ENCODE measurements around the gene PALLD.

PALLD gene

DNA sequence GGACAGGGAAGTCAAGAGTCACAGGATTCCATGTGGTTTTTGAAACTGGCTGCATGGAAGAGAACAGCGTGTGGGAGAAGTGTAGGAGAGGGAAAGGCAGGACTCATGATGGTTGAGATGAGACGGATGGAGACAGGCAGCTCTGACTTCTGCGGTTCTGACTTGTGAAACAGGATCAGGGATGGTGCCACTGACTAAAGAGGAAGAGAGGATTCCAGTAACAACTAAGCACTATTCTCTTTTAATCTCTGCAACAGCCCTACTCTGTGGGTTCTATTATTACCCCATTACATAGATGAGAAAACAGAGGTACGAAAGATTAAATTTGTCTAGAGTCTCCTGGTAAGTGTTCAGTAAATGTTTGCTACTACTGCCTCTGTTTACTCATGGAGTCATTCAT lies 356.9 kb downstream of the PALLD start:
- Histone ChIP-seq H3K4me1 (ENCODE audit: low read length) (peaks cover 39% of the 10 kb centered on the region), H3K27me3 (replicated peaks; ENCODE audit: insufficient read depth, low read length) (no peaks in the 10 kb centered on the region), H3F3A (ENCODE audit: insufficient read depth, low read length) (peaks cover 11% of the 10 kb centered on the region), H3K4me2 (ENCODE audit: low read depth, low read length) (peak overlapping the region; percentile 42), H3K4me3 (ENCODE audit: low read length) (peak overlapping the region; percentile 20; the same call in 1 of the 2 replicates), H3K9me3 (replicated peaks; ENCODE audit: insufficient read depth, low read length) (no peaks in the 10 kb centered on the region), H3K36me3 (replicated peaks; ENCODE audit: insufficient read depth, low read length) (no peaks in the 10 kb centered on the region), H3K79me2 (ENCODE audit: low read length) (no peaks in the 10 kb centered on the region), H2AFZ (ENCODE audit: low read length) (no peak overlapping the region), H4K20me1 (ENCODE audit: insufficient read depth, low read length) (no peaks in the 10 kb centered on the region), H3K27ac (ENCODE audit: low read length) (peak overlapping the region; percentile 78), H3K9ac (ENCODE audit: low read length) (peak overlapping the region; percentile 17; the same call in 1 of the 2 replicates), H3K9me2 (replicated peaks; ENCODE audit: insufficient read depth, low read length) (no peaks in the 10 kb centered on the region)
- DNase-seq = no peak
- no peak for TF ChIP-seq EZH2 (optimal IDR thresholded peaks at IDR 0.05; ENCODE audit: low read depth, low read length)

DNA sequence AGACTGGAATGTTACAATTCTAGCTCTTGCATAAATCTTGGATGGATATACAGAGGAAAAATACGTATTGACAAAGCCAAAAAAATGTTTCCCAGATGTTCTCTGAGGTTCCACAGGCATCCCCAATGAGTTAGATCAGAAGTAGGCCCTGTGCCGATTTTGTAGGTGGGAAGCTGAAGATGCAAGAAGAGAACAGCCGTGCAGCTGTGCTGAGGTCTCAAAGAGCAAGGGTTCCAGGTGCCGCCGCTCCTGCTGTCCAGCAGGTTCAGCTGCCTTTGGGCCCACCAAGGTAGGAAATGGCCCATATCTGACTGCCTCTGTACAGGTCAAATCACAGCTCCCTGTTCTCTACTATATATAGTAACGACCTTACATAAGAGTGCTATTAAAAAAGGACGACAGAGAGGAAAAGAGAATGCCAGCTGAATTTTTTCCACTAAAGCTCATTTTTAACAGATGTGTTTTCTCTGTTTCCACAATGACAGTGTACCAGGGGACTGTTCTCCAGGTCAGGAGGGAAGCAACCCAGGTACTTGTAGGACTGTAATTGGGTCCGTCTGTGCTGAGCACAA lies 357.6 kb downstream of the PALLD start:
- no peaks in the 10 kb centered on the region for H4K20me1 ChIP-seq (ENCODE audit: insufficient read depth, low read length)
- no peak overlapping the region for H3K4me2 ChIP-seq (ENCODE audit: low read depth, low read length)
- H3K9me2 ChIP-seq (replicated peaks; ENCODE audit: insufficient read depth, low read length) = no peaks in the 10 kb centered on the region
- H2AFZ ChIP-seq (ENCODE audit: low read length) = no peak overlapping the region
- H3K9me3 ChIP-seq (replicated peaks; ENCODE audit: insufficient read depth, low read length) = no peaks in the 10 kb centered on the region
- no peak overlapping the region for H3K9ac ChIP-seq (ENCODE audit: low read length)
- H3K27ac ChIP-seq (ENCODE audit: low read length) = peak overlapping the region; percentile 78; the same call in 1 of the 2 replicates
- H3K79me2 ChIP-seq (ENCODE audit: low read length) = no peaks in the 10 kb centered on the region
- TF ChIP-seq, protein P1, sequence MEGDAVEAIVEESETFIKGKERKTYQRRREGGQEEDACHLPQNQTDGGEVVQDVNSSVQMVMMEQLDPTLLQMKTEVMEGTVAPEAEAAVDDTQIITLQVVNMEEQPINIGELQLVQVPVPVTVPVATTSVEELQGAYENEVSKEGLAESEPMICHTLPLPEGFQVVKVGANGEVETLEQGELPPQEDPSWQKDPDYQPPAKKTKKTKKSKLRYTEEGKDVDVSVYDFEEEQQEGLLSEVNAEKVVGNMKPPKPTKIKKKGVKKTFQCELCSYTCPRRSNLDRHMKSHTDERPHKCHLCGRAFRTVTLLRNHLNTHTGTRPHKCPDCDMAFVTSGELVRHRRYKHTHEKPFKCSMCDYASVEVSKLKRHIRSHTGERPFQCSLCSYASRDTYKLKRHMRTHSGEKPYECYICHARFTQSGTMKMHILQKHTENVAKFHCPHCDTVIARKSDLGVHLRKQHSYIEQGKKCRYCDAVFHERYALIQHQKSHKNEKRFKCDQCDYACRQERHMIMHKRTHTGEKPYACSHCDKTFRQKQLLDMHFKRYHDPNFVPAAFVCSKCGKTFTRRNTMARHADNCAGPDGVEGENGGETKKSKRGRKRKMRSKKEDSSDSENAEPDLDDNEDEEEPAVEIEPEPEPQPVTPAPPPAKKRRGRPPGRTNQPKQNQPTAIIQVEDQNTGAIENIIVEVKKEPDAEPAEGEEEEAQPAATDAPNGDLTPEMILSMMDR (IDR thresholded peaks at IDR 0.05; ENCODE audit: low read length) = no peak
- TF ChIP-seq EZH2phosphoT487 (IDR thresholded peaks at IDR 0.05; ENCODE audit: low read length) (no peak), EZH2 (optimal IDR thresholded peaks at IDR 0.05; ENCODE audit: low read depth, low read length) (no peak)
- peaks cover 11% of the 10 kb centered on the region for H3F3A ChIP-seq (ENCODE audit: insufficient read depth, low read length)
- H3K4me3 ChIP-seq (ENCODE audit: low read length) = no peak overlapping the region
- H3K36me3 ChIP-seq (replicated peaks; ENCODE audit: insufficient read depth, low read length) = no peaks in the 10 kb centered on the region
- DNase-seq = no peak
- peaks cover 39% of the 10 kb centered on the region for H3K4me1 ChIP-seq (ENCODE audit: low read length)
- no peaks in the 10 kb centered on the region for H3K27me3 ChIP-seq (replicated peaks; ENCODE audit: insufficient read depth, low read length)

DNA sequence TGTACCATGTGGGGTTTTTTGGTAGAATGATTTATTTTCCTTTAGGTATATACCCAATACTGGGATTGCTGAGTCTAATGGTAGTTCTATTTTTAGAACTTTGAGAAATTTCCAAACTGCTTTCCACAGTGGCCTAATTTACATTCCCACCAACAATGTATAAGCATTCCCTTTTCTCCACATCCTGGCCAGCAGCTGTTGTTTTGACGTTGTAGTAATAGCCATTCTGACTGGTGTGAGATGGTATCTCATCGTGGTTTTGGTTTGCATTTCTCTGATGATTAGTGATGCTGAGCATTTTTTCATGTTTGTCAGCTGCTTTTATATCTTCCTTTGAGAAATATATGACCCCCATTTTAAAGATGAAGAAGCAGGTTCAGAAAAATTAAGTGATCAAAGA lies 359.5 kb downstream of the PALLD start:
- Histone ChIP-seq H3K4me1 (ENCODE audit: low read length) (peaks cover 39% of the 10 kb centered on the region), H3K9ac (ENCODE audit: low read length) (no peak overlapping the region), H3K79me2 (ENCODE audit: low read length) (no peaks in the 10 kb centered on the region), H3K27ac (ENCODE audit: low read length) (no peak overlapping the region), H3K4me2 (ENCODE audit: low read depth, low read length) (no peak overlapping the region), H2AFZ (ENCODE audit: low read length) (no peak overlapping the region), H3K36me3 (replicated peaks; ENCODE audit: insufficient read depth, low read length) (no peaks in the 10 kb centered on the region), H3K4me3 (ENCODE audit: low read length) (no peak overlapping the region), H3K27me3 (replicated peaks; ENCODE audit: insufficient read depth, low read length) (no peaks in the 10 kb centered on the region), H3K9me3 (replicated peaks; ENCODE audit: insufficient read depth, low read length) (no peaks in the 10 kb centered on the region), H3F3A (ENCODE audit: insufficient read depth, low read length) (peaks cover 11% of the 10 kb centered on the region), H4K20me1 (ENCODE audit: insufficient read depth, low read length) (no peaks in the 10 kb centered on the region), H3K9me2 (replicated peaks; ENCODE audit: insufficient read depth, low read length) (no peaks in the 10 kb centered on the region)
- TF ChIP-seq EZH2phosphoT487 (IDR thresholded peaks at IDR 0.05; ENCODE audit: low read length) = no peak
- DNase-seq = no peak

DNA sequence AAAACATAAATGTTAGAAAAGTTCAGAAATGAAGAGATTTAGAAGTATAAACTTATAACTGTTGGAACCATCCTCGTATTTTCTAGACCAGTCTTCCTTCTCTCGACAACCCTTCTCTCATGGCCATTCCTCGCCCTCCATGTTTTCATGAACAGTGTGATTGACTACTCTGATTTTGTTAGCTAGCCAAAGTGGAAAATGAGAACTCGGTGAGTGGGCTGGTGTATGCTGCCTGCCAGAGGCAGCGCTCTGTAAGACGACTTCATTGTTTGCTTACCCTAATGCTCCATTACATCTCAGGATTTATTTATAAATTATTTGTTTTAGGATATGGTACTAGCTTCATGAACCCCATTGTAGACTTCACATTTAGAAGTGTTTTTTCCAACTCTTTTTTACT lies 360.2 kb downstream of the PALLD start:
- H4K20me1 ChIP-seq (ENCODE audit: insufficient read depth, low read length) = no peaks in the 10 kb centered on the region
- no peak for DNase-seq
- no peaks in the 10 kb centered on the region for H3K9me3 ChIP-seq (replicated peaks; ENCODE audit: insufficient read depth, low read length)
- no peaks in the 10 kb centered on the region for H3K9me2 ChIP-seq (replicated peaks; ENCODE audit: insufficient read depth, low read length)
- no peak overlapping the region for H3K4me2 ChIP-seq (ENCODE audit: low read depth, low read length)
- peaks cover 11% of the 10 kb centered on the region for H3F3A ChIP-seq (ENCODE audit: insufficient read depth, low read length)
- peaks cover 39% of the 10 kb centered on the region for H3K4me1 ChIP-seq (ENCODE audit: low read length)
- no peak overlapping the region for H2AFZ ChIP-seq (ENCODE audit: low read length)
- no peak overlapping the region for H3K9ac ChIP-seq (ENCODE audit: low read length)
- no peak overlapping the region for H3K27ac ChIP-seq (ENCODE audit: low read length)
- TF ChIP-seq EZH2phosphoT487 (IDR thresholded peaks at IDR 0.05; ENCODE audit: low read length) (no peak), EZH2 (optimal IDR thresholded peaks at IDR 0.05; ENCODE audit: low read depth, low read length) (no peak)
- TF ChIP-seq, protein P1 (IDR thresholded peaks at IDR 0.05; ENCODE audit: low read length) = no peak
- no peaks in the 10 kb centered on the region for H3K36me3 ChIP-seq (replicated peaks; ENCODE audit: insufficient read depth, low read length)
- no peaks in the 10 kb centered on the region for H3K27me3 ChIP-seq (replicated peaks; ENCODE audit: insufficient read depth, low read length)
- H3K79me2 ChIP-seq (ENCODE audit: low read length) = no peaks in the 10 kb centered on the region
- no peak overlapping the region for H3K4me3 ChIP-seq (ENCODE audit: low read length)
